ENCODE measurements around the gene RTL5. TPM values are rescaled to one million over a fixed set of nuclear protein-coding genes. Genes with fewer than 3 reads are reported as not detected.

Gene RTL5
- polyA plus RNA-seq, 1 of the 3 experiments (the other 2 are of a cell fraction), result 1.8 TPM

DNA sequence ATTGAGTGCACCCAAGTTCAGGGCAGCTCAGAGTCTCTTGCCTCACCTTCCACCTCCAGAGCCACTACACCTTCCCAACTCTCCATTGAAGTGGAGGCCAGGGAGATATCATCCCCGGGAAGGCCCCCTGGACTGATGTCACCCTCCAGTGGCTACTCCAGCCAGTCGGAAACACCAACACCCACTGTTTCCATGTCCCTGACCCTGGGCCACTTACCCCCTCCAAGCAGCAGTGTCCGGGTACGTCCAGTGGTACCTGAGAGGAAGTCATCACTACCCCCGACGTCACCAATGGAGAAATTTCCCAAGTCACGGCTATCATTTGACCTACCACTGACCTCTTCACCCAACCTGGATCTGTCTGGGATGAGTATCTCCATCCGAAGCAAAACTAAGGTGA, 7.8 kb upstream of the RTL5 start (continued):
- TF ChIP-seq, protein P1, sequence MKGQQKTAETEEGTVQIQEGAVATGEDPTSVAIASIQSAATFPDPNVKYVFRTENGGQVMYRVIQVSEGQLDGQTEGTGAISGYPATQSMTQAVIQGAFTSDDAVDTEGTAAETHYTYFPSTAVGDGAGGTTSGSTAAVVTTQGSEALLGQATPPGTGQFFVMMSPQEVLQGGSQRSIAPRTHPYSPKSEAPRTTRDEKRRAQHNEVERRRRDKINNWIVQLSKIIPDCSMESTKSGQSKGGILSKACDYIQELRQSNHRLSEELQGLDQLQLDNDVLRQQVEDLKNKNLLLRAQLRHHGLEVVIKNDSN (IDR thresholded peaks at IDR 0.05; ENCODE audit: borderline replicate concordance, low read depth), result no peak
- TF ChIP-seq TEAD4 (IDR thresholded peaks at IDR 0.05; ENCODE audit: borderline replicate concordance, insufficient read depth) (no peak), YY1 (IDR thresholded peaks at IDR 0.05; ENCODE audit: low read depth) (no peak), FOXM1 (IDR thresholded peaks at IDR 0.05; ENCODE audit: low read depth) (no peak), POLR2AphosphoS5 (IDR thresholded peaks at IDR 0.05; ENCODE audit: low read depth, low read length) (no peak), CHD2 (IDR thresholded peaks at IDR 0.05; ENCODE audit: low read length, partially characterized antibody) (no peak), GATA2 (CRISPR knock-in tag; IDR thresholded peaks at IDR 0.05) (no peak), NFIC (IDR thresholded peaks at IDR 0.05; ENCODE audit: borderline replicate concordance) (no peak)
- TF ChIP-seq, protein P2, sequence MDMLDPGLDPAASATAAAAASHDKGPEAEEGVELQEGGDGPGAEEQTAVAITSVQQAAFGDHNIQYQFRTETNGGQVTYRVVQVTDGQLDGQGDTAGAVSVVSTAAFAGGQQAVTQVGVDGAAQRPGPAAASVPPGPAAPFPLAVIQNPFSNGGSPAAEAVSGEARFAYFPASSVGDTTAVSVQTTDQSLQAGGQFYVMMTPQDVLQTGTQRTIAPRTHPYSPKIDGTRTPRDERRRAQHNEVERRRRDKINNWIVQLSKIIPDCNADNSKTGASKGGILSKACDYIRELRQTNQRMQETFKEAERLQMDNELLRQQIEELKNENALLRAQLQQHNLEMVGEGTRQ (IDR thresholded peaks at IDR 0.05; ENCODE audit: borderline replicate concordance, low read depth, low read length), result no peak

DNA sequence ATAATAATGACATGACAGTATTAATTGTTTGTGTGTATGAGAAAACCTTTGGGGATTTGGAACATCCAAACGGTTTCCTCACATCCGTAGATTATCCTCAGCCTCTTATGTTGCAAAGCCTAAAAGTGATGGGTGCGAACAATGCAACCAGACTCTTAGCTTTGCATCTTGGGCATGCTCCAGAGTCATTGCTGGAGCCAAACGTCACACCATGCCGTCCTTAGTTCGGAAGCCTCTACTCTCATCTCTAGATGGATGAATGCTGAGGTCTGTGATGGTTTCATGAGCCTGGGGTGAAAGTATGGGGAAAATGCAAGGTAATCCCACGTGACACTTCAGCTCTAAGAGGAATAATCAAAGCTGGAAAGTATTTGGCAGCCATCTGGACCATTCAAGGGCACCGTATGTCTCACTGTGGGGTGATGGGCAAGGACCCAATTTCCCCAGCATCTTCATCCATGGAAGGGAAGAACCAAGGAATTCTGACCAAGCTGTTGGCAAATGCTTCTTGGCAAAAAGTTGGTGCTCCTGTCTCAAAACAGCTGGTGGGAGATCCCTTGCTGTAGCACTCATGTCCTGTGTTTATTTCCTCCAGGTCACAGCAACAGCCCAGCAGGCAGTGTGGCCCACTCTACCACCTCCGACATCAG, 6.3 kb upstream of the RTL5 start:
- POLR2A ChIA-PET, result no interaction called here
- 57% methylated on average over 9 of the region's 9 CpGs for WGBS (ENCODE audit: low lambda C conversion rate)
- no peaks in the 10 kb centered on the region for H3F3A ChIP-seq (replicated peaks; ENCODE audit: insufficient read depth)
- CTCF ChIA-PET, result interaction anchor here (1.3 to 3.1 kb wide), 2 partner anchors 10 to 12 kb away, joined by 6 to 10 read pairs; no protein-coding TSS in a partner anchor
- peaks cover 8% of the 10 kb centered on the region; the same call in 1 of the 2 replicates for H3K27me3 ChIP-seq (ENCODE audit: insufficient read depth)
- no peaks in the 10 kb centered on the region for H3K9me2 ChIP-seq
- H3K9me3 ChIP-seq, result no peaks in the 10 kb centered on the region
- H2AFZ ChIP-seq (ENCODE audit: low read depth), result no peak overlapping the region
- peaks cover 0 to 2% of the 10 kb centered on the region in 2 experiments for H3K36me3 ChIP-seq (replicated peaks in 1 of 2; ENCODE audit: control insufficient read depth in 1 of 2, insufficient read depth in 2 of 2, low read length in 1 of 2)
- H3K4me3 ChIP-seq (ENCODE audit: low read depth in 2 of 2, low read length in 1 of 2), result no peak overlapping the region
- peaks cover 0 to 6% of the 10 kb centered on the region in 2 experiments; a peak in 2 of 4 replicates for H3K4me1 ChIP-seq (ENCODE audit: control insufficient read depth in 1 of 2, insufficient read depth in 2 of 2, low read depth in 1 of 2, low read length in 1 of 2)
- H3K4me2 ChIP-seq, result no peak overlapping the region
- H3K79me2 ChIP-seq (ENCODE audit: insufficient read depth), result no peaks in the 10 kb centered on the region
- no peak for TF ChIP-seq RAD21 (IDR thresholded peaks at IDR 0.05; ENCODE audit: low read length)
- TF ChIP-seq, protein P1 (IDR thresholded peaks at IDR 0.05; ENCODE audit: borderline replicate concordance, low read depth), result no peak
- no peak for TF ChIP-seq EP300 (IDR thresholded peaks at IDR 0.05; ENCODE audit: borderline replicate concordance in 1 of 2, low read depth in 1 of 2, low read length in 1 of 2)
- TF ChIP-seq SIN3A (IDR thresholded peaks at IDR 0.05; ENCODE audit: borderline replicate concordance, low read depth, low read length), result no peak
- TF ChIP-seq POLR2AphosphoS5 (IDR thresholded peaks at IDR 0.05; ENCODE audit: low read depth, low read length), result no peak
- TF ChIP-seq YY1 (IDR thresholded peaks at IDR 0.05; ENCODE audit: low read depth), result no peak
- TF ChIP-seq RXRA (IDR thresholded peaks at IDR 0.05; ENCODE audit: borderline replicate concordance, low read depth), result no peak
- H3K9ac ChIP-seq, result no peak overlapping the region
- H3K27ac ChIP-seq (ENCODE audit: low read depth in 2 of 2, low read length in 1 of 2), result no peak overlapping the region
- no peak for DNase-seq
- H4K20me1 ChIP-seq (ENCODE audit: insufficient read depth), result no peaks in the 10 kb centered on the region
